Measurements from ENCODE around the gene ARL16. TPM values are rescaled to one million over a fixed set of nuclear protein-coding genes. Genes with fewer than 3 reads are reported as not detected.

Gene ARL16
- total RNA-seq, 1 experiment from 2014 or later, result 40.1 TPM

- CTCF ChIA-PET, result no interaction called here
- peaks cover 62% of the 10 kb centered on the region for H3K36me3 Mint-ChIP-seq (ENCODE audit: insufficient read depth, unreplicated experiment)
- no TSS peak for BruUV-seq (replicated peaks)
- H3K4me3 Mint-ChIP-seq (ENCODE audit: low read depth, unreplicated experiment), result no peak overlapping the region
- H3K9me3 Mint-ChIP-seq (ENCODE audit: low read depth, unreplicated experiment), result no peaks in the 10 kb centered on the region
- no peak for DNase-seq
- no peaks in the 10 kb centered on the region for H3K27me3 Mint-ChIP-seq (ENCODE audit: unreplicated experiment)
- no peak for TF ChIP-seq CTCF (IDR thresholded peaks at IDR 0.05; ENCODE audit: unreplicated experiment)
- intact Hi-C loops (cut with micrococcal nuclease; ENCODE audit: unreplicated experiment), result no loop called here
- no peak overlapping the region for H3K27ac Mint-ChIP-seq (ENCODE audit: unreplicated experiment)
- no peaks in the 10 kb centered on the region for H3K4me1 Mint-ChIP-seq (ENCODE audit: low read depth, unreplicated experiment)
These were observed 34.1 kb upstream of the ARL16 start for GRCh38 chr17:81717766-81718089.

- no peaks in the 10 kb centered on the region for H3K4me1 Mint-ChIP-seq (ENCODE audit: low read depth, unreplicated experiment)
- H3K27ac Mint-ChIP-seq (ENCODE audit: unreplicated experiment), result no peak overlapping the region
- H3K4me3 Mint-ChIP-seq (ENCODE audit: low read depth, unreplicated experiment), result no peak overlapping the region
- peaks cover 62% of the 10 kb centered on the region for H3K36me3 Mint-ChIP-seq (ENCODE audit: insufficient read depth, unreplicated experiment)
- DNase-seq, result no peak
- no peaks in the 10 kb centered on the region for H3K9me3 Mint-ChIP-seq (ENCODE audit: low read depth, unreplicated experiment)
- TF ChIP-seq CTCF (IDR thresholded peaks at IDR 0.05; ENCODE audit: unreplicated experiment), result no peak
- H3K27me3 Mint-ChIP-seq (ENCODE audit: unreplicated experiment), result no peaks in the 10 kb centered on the region
- no TSS peak for BruUV-seq (replicated peaks)
- intact Hi-C loops (cut with micrococcal nuclease; ENCODE audit: unreplicated experiment), result no loop called here
- CTCF ChIA-PET, result no interaction called here
These were observed 33.6 kb upstream of the ARL16 start for GRCh38 chr17:81717049-81717765.

DNA sequence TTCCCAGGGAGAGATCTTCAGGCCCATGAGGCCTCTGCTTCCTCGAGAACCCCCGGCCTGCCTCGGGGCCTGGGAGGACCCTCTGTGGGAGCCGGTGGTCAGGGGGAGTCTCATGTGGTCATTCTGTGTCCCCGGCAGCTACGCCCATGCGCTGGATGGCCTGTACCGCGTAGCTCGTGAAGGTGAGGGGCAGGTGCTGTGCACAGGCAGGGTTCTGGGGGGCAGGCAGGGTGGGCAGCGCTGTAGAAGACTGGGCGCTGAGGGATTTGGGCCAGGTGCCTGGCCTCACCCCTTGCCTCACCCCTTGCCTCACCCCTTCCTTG is 33.0 kb upstream of the ARL16 start:
- no TSS peak for BruUV-seq (replicated peaks)
- TF ChIP-seq CTCF (IDR thresholded peaks at IDR 0.05; ENCODE audit: unreplicated experiment), result no peak
- no peaks in the 10 kb centered on the region for H3K4me1 Mint-ChIP-seq (ENCODE audit: low read depth, unreplicated experiment)
- DNase-seq, result no peak
- no peaks in the 10 kb centered on the region for H3K27me3 Mint-ChIP-seq (ENCODE audit: unreplicated experiment)
- H3K9me3 Mint-ChIP-seq (ENCODE audit: low read depth, unreplicated experiment), result no peaks in the 10 kb centered on the region
- intact Hi-C loops (cut with micrococcal nuclease; ENCODE audit: unreplicated experiment), result no loop called here
- H3K36me3 Mint-ChIP-seq (ENCODE audit: insufficient read depth, unreplicated experiment), result peaks cover 62% of the 10 kb centered on the region
- H3K27ac Mint-ChIP-seq (ENCODE audit: unreplicated experiment), result no peak overlapping the region
- no peak overlapping the region for H3K4me3 Mint-ChIP-seq (ENCODE audit: low read depth, unreplicated experiment)
- CTCF ChIA-PET, result no interaction called here

DNA sequence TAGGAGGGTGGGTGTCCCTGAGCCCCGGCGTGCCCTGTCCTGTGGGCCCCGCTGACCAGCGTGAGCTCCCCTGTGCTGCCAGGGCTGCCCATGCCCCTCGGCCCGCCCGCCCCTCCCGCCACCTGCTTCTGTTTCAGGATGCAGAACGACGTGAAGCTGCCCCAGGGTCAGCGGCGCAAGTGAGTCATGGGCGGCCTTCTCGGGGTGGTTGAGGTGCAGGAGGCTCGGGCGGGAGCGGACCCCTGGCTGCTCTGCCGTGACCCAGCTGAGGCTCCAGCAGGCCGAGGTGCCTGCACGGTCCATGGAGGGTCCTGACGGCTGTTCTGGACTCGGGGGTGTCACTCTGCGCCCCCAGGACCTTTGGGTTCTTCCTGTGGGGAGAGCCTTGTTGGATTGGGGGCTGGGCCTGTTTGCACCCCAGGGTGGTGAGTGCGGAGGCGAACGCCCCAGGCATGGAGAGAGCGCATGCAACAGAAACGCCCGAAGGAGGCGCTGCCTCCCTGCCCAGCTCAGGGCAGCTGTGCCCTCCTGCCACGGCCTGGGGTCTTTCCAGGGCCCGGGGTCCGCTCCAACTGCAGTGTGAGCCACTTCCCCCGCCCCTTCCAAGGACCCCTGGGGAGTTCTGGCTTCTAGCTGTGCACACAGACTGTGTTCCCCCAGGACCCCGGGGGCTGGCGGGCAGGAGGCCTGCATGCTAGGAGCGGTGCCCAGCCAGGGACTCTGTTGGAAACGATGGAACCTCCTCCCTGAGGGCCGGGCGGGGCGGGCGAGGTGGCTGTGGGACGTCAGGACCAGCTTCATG is 32.5 kb upstream of the ARL16 start:
- no TSS peak for BruUV-seq (replicated peaks)

More for the DNA sequence above, 32.5 kb upstream of the ARL16 start:
- Mint-ChIP-seq H3K36me3 (ENCODE audit: insufficient read depth, unreplicated experiment) (peaks cover 63% of the 10 kb centered on the region), H3K4me1 (ENCODE audit: low read depth, unreplicated experiment) (peaks cover 3% of the 10 kb centered on the region), H3K27me3 (ENCODE audit: unreplicated experiment) (no peaks in the 10 kb centered on the region), H3K9me3 (ENCODE audit: low read depth, unreplicated experiment) (no peaks in the 10 kb centered on the region), H3K4me3 (ENCODE audit: low read depth, unreplicated experiment) (no peak overlapping the region), H3K27ac (ENCODE audit: unreplicated experiment) (no peak overlapping the region)
- intact Hi-C loops (cut with micrococcal nuclease; ENCODE audit: unreplicated experiment), result no loop called here
- TF ChIP-seq CTCF (IDR thresholded peaks at IDR 0.05; ENCODE audit: unreplicated experiment), result no peak
- CTCF ChIA-PET, result no interaction called here
- no peak for DNase-seq
